Measurements from ENCODE around the gene SLC9A9. TPM values are rescaled to one million over a fixed set of nuclear protein-coding genes. Genes with fewer than 3 reads are reported as not detected.
A peak's percentile ranks its signal among the peaks of the same experiment; 100 is the strongest.

The SLC9A9 gene
- total and polyA plus RNA-seq, 12 donors, result 1.3 to 8.4 (median 3.0) TPM

DNA sequence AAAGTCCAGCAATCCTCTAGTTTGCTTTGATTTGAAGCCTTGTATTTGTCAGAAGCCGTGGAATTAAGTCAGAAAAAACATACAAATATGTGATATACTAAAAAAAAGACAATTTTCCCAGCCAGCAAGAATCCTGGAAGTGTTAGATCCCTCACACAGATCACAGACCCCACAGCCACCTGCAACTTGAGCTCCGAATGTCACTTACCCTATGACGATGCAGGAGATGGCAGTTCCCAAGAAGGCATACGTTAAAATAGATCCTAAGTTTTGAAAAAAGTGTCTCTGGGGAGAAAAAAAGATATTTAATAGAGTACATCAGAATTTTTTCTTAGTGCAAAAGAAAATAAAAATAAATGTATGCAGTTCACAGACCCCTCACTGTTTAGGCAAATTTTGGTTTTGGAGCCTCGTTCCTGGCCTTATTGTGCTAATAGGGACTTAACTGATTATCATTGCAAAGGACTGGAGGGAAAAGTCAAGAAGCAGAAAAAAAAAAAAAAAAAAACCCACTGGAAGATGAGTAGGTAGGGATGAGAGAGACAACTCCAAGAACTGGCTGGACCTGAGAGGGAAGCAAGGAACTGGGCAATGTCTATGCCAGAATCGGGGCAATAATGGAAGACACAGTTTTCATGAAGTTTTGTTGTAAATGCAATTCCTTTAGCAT lies 53.3 kb downstream of the SLC9A9 start:
- ATAC-seq (no peak), DNase-seq (no peak)
- WGBS, 2 donors, result 74 to 75% methylated on average over 6 of the region's 6 CpGs
- peaks cover 0 to 15% (median 0%) of the 10 kb centered on the region in 11 donors for H3K9me3 ChIP-seq
- peaks cover 0 to 11% (median 0%) of the 10 kb centered on the region in 9 donors for H3K4me1 ChIP-seq
- H3K27ac ChIP-seq, result no peak overlapping the region
- no peak overlapping the region for H3K4me3 ChIP-seq
- no peaks in the 10 kb centered on the region for H3K27me3 ChIP-seq
- intact Hi-C loops (cut with DNase I), result no loop called here
- no peak for TF ChIP-seq CTCF (IDR thresholded peaks at IDR 0.05)
- H3K36me3 ChIP-seq, result no peaks in the 10 kb centered on the region

GRCh38 chr3:143793971-143794370 lies 54.3 kb downstream of the SLC9A9 start:
- no peak for TF ChIP-seq CTCF (IDR thresholded peaks at IDR 0.05)
- no peak for DNase-seq
- peaks cover 0 to 11% (median 0%) of the 10 kb centered on the region in 9 donors for H3K4me1 ChIP-seq
- intact Hi-C loops (cut with DNase I), result no loop called here
- H3K4me3 ChIP-seq, result no peak overlapping the region
- H3K9me3 ChIP-seq, result peaks cover 0 to 15% (median 0%) of the 10 kb centered on the region in 11 donors
- no peak overlapping the region for H3K27ac ChIP-seq
- peak in 2 of 8 donors; percentile 42 to 52 for ATAC-seq
- H3K27me3 ChIP-seq, result no peaks in the 10 kb centered on the region
- H3K36me3 ChIP-seq, result no peaks in the 10 kb centered on the region
- WGBS, 2 donors, result 53 to 60% methylated on average over 3 of the region's 3 CpGs

GRCh38 chr3:143791386-143791785 lies 56.9 kb downstream of the SLC9A9 start:
- no peaks in the 10 kb centered on the region for H3K36me3 ChIP-seq
- DNase-seq (no peak), ATAC-seq (no peak)
- no peaks in the 10 kb centered on the region for H3K27me3 ChIP-seq
- H3K4me3 ChIP-seq, result no peak overlapping the region
- TF ChIP-seq CTCF (IDR thresholded peaks at IDR 0.05), result no peak
- 72 to 74% methylated on average over 2 of the region's 2 CpGs for WGBS, 2 donors
- H3K9me3 ChIP-seq, result peaks cover 0 to 15% (median 0%) of the 10 kb centered on the region in 11 donors
- H3K4me1 ChIP-seq, result peaks cover 0 to 15% (median 7%) of the 10 kb centered on the region in 9 donors
- intact Hi-C loops (cut with DNase I), result no loop called here
- H3K27ac ChIP-seq, result no peak overlapping the region

GRCh38 chr3:143786219-143787191 lies 61.8 kb downstream of the SLC9A9 start:
- Histone ChIP-seq H3K36me3 (no peaks in the 10 kb centered on the region), H3K27me3 (no peaks in the 10 kb centered on the region), H3K9me3 (peaks cover 0 to 6% (median 0%) of the 10 kb centered on the region in 11 donors), H3K4me1 (peaks cover 0 to 16% (median 4%) of the 10 kb centered on the region in 9 donors), H3K27ac (peak overlapping the region in 3 of 10 donors; percentile 15 to 41 (median 34)), H3K4me3 (peak overlapping the region in 5 of 10 donors; percentile 5 to 27 (median 9))
- intact Hi-C loops (cut with DNase I), result no loop called here
- no peak for TF ChIP-seq CTCF (IDR thresholded peaks at IDR 0.05)
- peak in 7 of 8 donors; percentile 30 to 65 (median 53) for ATAC-seq
- peak; percentile 24 to 36 for DNase-seq
- WGBS, 2 donors, result 15 to 25% methylated on average over 9 of the region's 9 CpGs

Data from heart right ventricle (tissue), 16 donors.